LNCaP clone FGC (cell line): Measurements from ENCODE around the gene ADGRL3.

ENCODE experiments used
- DNase-seq: peaks from one replicate; pipeline ENCODE4 v3.0.0-alpha.2; 2011; ENCODE audit warnings: low read depth
- H3K4me3 ChIP-seq: 2 replicates; pipeline ENCODE4 v1.5.1; 2011; ENCODE audit warnings: mild to moderate bottlenecking, low read depth, low read length, control low read depth
- CTCF ChIP-seq: IDR thresholded peaks from 2 replicates; pipeline ENCODE4 v1.5.1; 2012; ENCODE audit warnings: mild to moderate bottlenecking; ENCODE audit not compliant: control insufficient read depth, insufficient read depth; ENCODE audit errors: extremely low read depth

ADGRL3 gene

GRCh38 chr4:61994036-61994435 is 793.9 kb downstream of the ADGRL3 start:
- H3K4me3 ChIP-seq: no peak overlapping the region
- no peak for DNase-seq
- no peak for TF ChIP-seq CTCF

- H3K4me3 ChIP-seq: no peak overlapping the region
- no peak for DNase-seq
- no peak for TF ChIP-seq CTCF
Observed at GRCh38 chr4:61995717-61996340, 795.7 kb downstream of the ADGRL3 start.

- no peak overlapping the region for H3K4me3 ChIP-seq
- DNase-seq: no peak
- no peak for TF ChIP-seq CTCF
Observed at GRCh38 chr4:61996943-61997342, 796.8 kb downstream of the ADGRL3 start.

- no peak for TF ChIP-seq CTCF
- H3K4me3 ChIP-seq: no peak overlapping the region
- DNase-seq: no peak
Observed at GRCh38 chr4:61997831-61998230, 797.7 kb downstream of the ADGRL3 start.

GRCh38 chr4:62003695-62004094 is 803.6 kb downstream of the ADGRL3 start:
- TF ChIP-seq CTCF: no peak
- H3K4me3 ChIP-seq: no peak overlapping the region
- DNase-seq: no peak

- H3K4me3 ChIP-seq: no peak overlapping the region
- no peak for TF ChIP-seq CTCF
- DNase-seq: no peak
Observed at GRCh38 chr4:62004881-62005280, 804.8 kb downstream of the ADGRL3 start.

GRCh38 chr4:62006108-62006507 is 806.0 kb downstream of the ADGRL3 start:
- TF ChIP-seq CTCF: no peak
- H3K4me3 ChIP-seq: no peak overlapping the region
- DNase-seq: no peak
